Gastroesophageal sphincter (tissue), 3 donors: ENCODE data around the gene AADAC.

Experiments used
- EP300 ChIP-seq: sonication (generic); formaldehyde crosslinking; IDR thresholded peaks from one replicate; pipeline ENCODE4 v1.6.1; 2017; ENCODE audit warnings: antibody characterized with exemption, mild to moderate bottlenecking
- POLR2A ChIP-seq, 2 donors: fragments of 450-650 bp; IDR thresholded peaks; one replicate each; pipeline ENCODE4 v1.6.1; 2017; ENCODE audit warnings: antibody characterized with exemption in 2 of 2, mild to moderate bottlenecking in 2 of 2, moderate library complexity in 1 of 2
- POLR2AphosphoS5 ChIP-seq: sonication (generic); formaldehyde crosslinking; IDR thresholded peaks from one replicate; pipeline ENCODE4 v1.6.1; 2017; ENCODE audit warnings: antibody characterized with exemption
- TF ChIP-seq, protein P1 (sequence below), 4 experiments: fragments of 200-600 bp in 2 of 4; fragments of 450-650 bp in 2 of 4; sonication (generic) in 1 of 4; IDR thresholded peaks; one replicate each; pipeline ENCODE4 v1.5.1; 2017 to 2019; ENCODE audit warnings: antibody characterized with exemption in 4 of 4, mild to moderate bottlenecking in 2 of 4, moderate library complexity in 2 of 4

DNA sequence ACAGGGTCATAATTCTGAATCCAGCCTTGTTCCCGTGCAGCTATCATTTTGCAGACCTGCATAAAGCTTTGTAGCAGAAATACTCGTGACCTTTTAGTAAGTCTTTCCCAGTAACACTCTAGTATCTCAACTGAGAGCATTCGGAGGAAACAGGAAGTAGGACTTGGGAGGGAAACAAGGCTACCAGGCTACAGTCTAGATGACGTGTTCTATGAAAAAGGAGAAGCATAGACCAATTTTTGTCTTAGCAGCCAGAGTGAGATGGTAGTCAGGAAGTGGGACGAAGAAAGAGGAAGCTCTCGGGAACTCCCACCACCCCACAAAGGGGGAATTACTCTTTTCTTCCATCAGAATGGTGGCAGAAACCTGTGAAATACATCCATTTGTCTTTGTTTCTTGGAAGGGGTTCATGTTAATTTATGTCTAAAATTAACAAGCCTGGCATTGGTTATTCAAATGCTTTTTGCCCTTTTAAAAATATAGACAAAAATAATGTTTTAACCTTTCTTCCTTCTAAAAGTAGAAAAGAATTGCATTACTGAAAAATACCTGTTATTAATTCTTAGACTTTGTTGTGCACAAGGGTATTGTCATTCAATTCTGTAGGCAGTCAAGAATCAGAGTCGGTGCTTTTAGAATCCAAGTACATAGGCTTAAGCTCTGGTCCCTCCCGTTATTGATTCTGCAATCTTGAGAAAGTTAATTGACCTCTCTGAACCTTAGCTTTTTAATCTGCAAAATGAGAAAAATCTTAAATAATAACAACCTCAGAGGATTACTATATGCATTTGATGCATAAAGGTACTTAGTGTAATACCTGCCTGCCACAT lies 57.9 kb downstream of the AADAC start:
- TF ChIP-seq, protein P1, sequence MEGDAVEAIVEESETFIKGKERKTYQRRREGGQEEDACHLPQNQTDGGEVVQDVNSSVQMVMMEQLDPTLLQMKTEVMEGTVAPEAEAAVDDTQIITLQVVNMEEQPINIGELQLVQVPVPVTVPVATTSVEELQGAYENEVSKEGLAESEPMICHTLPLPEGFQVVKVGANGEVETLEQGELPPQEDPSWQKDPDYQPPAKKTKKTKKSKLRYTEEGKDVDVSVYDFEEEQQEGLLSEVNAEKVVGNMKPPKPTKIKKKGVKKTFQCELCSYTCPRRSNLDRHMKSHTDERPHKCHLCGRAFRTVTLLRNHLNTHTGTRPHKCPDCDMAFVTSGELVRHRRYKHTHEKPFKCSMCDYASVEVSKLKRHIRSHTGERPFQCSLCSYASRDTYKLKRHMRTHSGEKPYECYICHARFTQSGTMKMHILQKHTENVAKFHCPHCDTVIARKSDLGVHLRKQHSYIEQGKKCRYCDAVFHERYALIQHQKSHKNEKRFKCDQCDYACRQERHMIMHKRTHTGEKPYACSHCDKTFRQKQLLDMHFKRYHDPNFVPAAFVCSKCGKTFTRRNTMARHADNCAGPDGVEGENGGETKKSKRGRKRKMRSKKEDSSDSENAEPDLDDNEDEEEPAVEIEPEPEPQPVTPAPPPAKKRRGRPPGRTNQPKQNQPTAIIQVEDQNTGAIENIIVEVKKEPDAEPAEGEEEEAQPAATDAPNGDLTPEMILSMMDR (IDR thresholded peaks at IDR 0.05) = no peak
- TF ChIP-seq POLR2AphosphoS5 (no peak), POLR2A (IDR thresholded peaks at IDR 0.05) (no peak), EP300 (no peak)
